ENCODE measurements around the gene TAS2R43. TPM values are rescaled to one million over a fixed set of nuclear protein-coding genes. Genes with fewer than 3 reads are reported as not detected.

Gene TAS2R43
- total and polyA plus RNA-seq, 10 of the 15 experiments (the other 5 are each of a cell fraction or from before 2014, with no cell fraction given) = 0.09 to 2.1 (median 0.80) TPM; not detected in 5

- TF ChIP-seq USF2 (IDR thresholded peaks at IDR 0.05; ENCODE audit: borderline replicate concordance, low read depth, low read length) = no peak
Measured at GRCh38 chr12:11075642-11076041, 16.5 kb downstream of the TAS2R43 start (continued).

GRCh38 chr12:11071414-11071813 is 20.7 kb downstream of the TAS2R43 start:
- Histone ChIP-seq H3K27ac (ENCODE audit: control insufficient read depth, insufficient read depth) (no peak overlapping the region), H3K9me3 (replicated peaks; ENCODE audit: control insufficient read depth, insufficient read depth, low read length) (no peaks in the 10 kb centered on the region), H3K9ac (ENCODE audit: control insufficient read depth, insufficient read depth, low read length) (no peak overlapping the region), H4K20me1 (ENCODE audit: control insufficient read depth, insufficient read depth) (no peaks in the 10 kb centered on the region), H3K4me1 (ENCODE audit: control insufficient read depth, insufficient read depth, low read length) (no peaks in the 10 kb centered on the region), H3K4me2 (ENCODE audit: control insufficient read depth, insufficient read depth) (no peak overlapping the region), H3K27me3 (replicated peaks in 1 of 2; ENCODE audit: control insufficient read depth in 2 of 2, insufficient read depth in 2 of 2, low read length in 1 of 2) (no peaks in the 10 kb centered on the region), H3K4me3 (no peak overlapping the region), H3K36me3 (ENCODE audit: control insufficient read depth in 2 of 2, insufficient read depth in 2 of 2, low read length in 1 of 2) (no peaks in the 10 kb centered on the region), H2AFZ (ENCODE audit: control insufficient read depth, low read depth, low read length) (no peak overlapping the region), H3K79me2 (ENCODE audit: control insufficient read depth, insufficient read depth, low read length) (no peaks in the 10 kb centered on the region)
- intact Hi-C loops (cut with micrococcal nuclease; ENCODE audit: unreplicated experiment) = no loop called here
- ChIA-PET SMC1A (ENCODE audit: uncharacterized antibody, unreplicated experiment) (no interaction called here), CTCF (no interaction called here), RAD21 (ENCODE audit: unreplicated experiment) (no interaction called here), POLR2A (no interaction called here)
- ATAC-seq = no peak
- 88% methylated on average over 4 of the region's 4 CpGs for WGBS (ENCODE audit: insufficient coverage, insufficient replicate concordance, low lambda C conversion rate, missing lambda C conversion rate)
- BruUV-seq (replicated peaks) = no TSS peak
- DNase-seq (ENCODE audit: low read depth, low spot score) = no peak
- in situ Hi-C loops (cut with MboI) = loop anchor here (5.0 kb wide), 1 partner anchor 54 kb away; no protein-coding TSS in a partner anchor
- TF ChIP-seq ATF7 (IDR thresholded peaks at IDR 0.05; ENCODE audit: low read depth) = no peak
- no peak for TF ChIP-seq CBX5 (IDR thresholded peaks at IDR 0.05; ENCODE audit: low read depth)
- no peak for TF ChIP-seq ZNF217 (IDR thresholded peaks at IDR 0.05)
- no peak for TF ChIP-seq HDAC6 (IDR thresholded peaks at IDR 0.05; ENCODE audit: unreplicated experiment)
- TF ChIP-seq TBL1XR1 (IDR thresholded peaks at IDR 0.05; ENCODE audit: low read depth, low read length) = no peak
- no peak for TF ChIP-seq SUZ12 (IDR thresholded peaks at IDR 0.05; ENCODE audit: unreplicated experiment)
- no peak for TF ChIP-seq POLR2AphosphoS2 (IDR thresholded peaks at IDR 0.05; ENCODE audit: low read depth, low read length)
- no peak for TF ChIP-seq TARDBP (IDR thresholded peaks at IDR 0.05; ENCODE audit: borderline replicate concordance)
- TF ChIP-seq STAT3 (IDR thresholded peaks at IDR 0.05; ENCODE audit: low read depth, low read length) = no peak
- TF ChIP-seq SMARCA5 (IDR thresholded peaks at IDR 0.05) = no peak
- TF ChIP-seq IKZF2 (IDR thresholded peaks at IDR 0.05) = no peak
- TF ChIP-seq YY1 (IDR thresholded peaks at IDR 0.05; ENCODE audit: low read depth, low read length) = no peak
- no peak for TF ChIP-seq BCLAF1 (IDR thresholded peaks at IDR 0.05)
- no peak for TF ChIP-seq RAD21 (IDR thresholded peaks at IDR 0.05; ENCODE audit: insufficient read depth, low read depth, low read length)
- TF ChIP-seq EP300 (IDR thresholded peaks at IDR 0.05; ENCODE audit: borderline replicate concordance in 1 of 2, control insufficient read depth in 1 of 2, low read depth in 2 of 2, low read length in 2 of 2) = no peak
- FAIRE-seq = no peak
